NB4 (cell line): ENCODE data around the gene DOCK2.

ENCODE experiments used
- DNase-seq: peaks from one replicate; pipeline ENCODE4 v3.0.0; 2010; ENCODE audit warnings: low read depth
- H3K4me3 ChIP-seq: one replicate; pipeline ENCODE4 v1.5.1; 2011; ENCODE audit warnings: mild to moderate bottlenecking, low read depth, low read length, moderate library complexity
- MYC ChIP-seq: IDR thresholded peaks from 2 replicates; pipeline ENCODE4 v1.6.1; 2011; ENCODE audit warnings: low read depth, low read length
- POLR2A ChIP-seq: IDR thresholded peaks from 2 replicates; pipeline ENCODE4 v1.6.1; 2011; ENCODE audit warnings: mild to moderate bottlenecking; ENCODE audit not compliant: insufficient read length; ENCODE audit errors: extremely low read depth
- TF ChIP-seq, protein P1 (sequence below): IDR thresholded peaks from one replicate; pipeline ENCODE4 v1.5.1; 2012; ENCODE audit warnings: low read depth, low read length
- TF ChIP-seq, protein P2 (sequence below): IDR thresholded peaks from 2 replicates; pipeline ENCODE4 v1.6.1; 2011; ENCODE audit warnings: low read depth, low read length

The DOCK2 gene

DNA sequence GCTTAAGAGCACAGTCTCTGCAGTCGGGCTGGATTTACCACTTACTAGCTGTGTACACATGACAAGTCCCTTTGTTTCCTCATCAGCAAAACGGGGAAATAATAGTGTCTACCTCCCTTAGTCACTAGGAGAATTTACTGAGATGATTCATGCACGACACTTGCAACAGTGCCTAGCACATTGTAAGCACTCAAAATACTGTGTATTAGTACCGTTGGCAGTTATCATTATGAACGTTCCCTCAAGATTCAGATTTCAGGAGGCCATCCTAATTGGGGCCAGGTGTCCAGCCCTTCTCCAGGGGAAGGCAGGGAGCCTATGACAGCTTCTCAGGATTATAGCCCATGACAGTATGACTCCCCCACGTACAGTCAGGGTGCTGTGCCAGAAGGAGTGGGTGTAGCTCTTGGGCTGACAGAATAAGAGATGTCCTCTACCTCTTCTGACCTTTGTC lies 164.3 kb downstream of the DOCK2 start:
- no peak overlapping the region for H3K4me3 ChIP-seq
- peak; percentile 91 for DNase-seq
- TF ChIP-seq, protein P1, sequence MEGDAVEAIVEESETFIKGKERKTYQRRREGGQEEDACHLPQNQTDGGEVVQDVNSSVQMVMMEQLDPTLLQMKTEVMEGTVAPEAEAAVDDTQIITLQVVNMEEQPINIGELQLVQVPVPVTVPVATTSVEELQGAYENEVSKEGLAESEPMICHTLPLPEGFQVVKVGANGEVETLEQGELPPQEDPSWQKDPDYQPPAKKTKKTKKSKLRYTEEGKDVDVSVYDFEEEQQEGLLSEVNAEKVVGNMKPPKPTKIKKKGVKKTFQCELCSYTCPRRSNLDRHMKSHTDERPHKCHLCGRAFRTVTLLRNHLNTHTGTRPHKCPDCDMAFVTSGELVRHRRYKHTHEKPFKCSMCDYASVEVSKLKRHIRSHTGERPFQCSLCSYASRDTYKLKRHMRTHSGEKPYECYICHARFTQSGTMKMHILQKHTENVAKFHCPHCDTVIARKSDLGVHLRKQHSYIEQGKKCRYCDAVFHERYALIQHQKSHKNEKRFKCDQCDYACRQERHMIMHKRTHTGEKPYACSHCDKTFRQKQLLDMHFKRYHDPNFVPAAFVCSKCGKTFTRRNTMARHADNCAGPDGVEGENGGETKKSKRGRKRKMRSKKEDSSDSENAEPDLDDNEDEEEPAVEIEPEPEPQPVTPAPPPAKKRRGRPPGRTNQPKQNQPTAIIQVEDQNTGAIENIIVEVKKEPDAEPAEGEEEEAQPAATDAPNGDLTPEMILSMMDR = no peak
- TF ChIP-seq MYC (peak; percentile 43; the same call in 1 of the 2 replicates), POLR2A (no peak)
- TF ChIP-seq, protein P2, sequence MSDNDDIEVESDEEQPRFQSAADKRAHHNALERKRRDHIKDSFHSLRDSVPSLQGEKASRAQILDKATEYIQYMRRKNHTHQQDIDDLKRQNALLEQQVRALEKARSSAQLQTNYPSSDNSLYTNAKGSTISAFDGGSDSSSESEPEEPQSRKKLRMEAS = peak; percentile 66; the same call in 1 of the 2 replicates

DNA sequence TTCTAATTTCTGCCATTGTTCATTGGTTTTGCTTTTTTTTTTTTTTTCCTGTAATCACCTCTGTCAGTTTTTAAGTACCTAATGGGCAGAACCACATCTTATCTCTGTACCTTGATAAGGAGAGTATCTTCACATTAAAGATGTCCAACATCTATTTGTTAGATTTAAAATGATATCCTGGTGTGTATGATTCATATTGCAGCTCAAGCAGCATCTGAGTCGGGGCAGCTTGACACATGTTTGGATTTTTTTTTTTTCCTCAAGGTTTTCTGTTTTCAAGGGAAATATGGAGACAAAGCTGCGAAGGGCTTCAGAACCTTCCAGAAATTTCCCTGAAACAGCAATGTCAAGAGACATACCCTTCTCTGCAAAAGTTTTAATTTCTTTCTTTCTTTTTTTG lies 164.7 kb downstream of the DOCK2 start:
- H3K4me3 ChIP-seq = no peak overlapping the region
- DNase-seq = peak; percentile 9
- no peak for TF ChIP-seq MYC
- TF ChIP-seq, protein P2 = no peak
- TF ChIP-seq, protein P1 = no peak
- no peak for TF ChIP-seq POLR2A

DNA sequence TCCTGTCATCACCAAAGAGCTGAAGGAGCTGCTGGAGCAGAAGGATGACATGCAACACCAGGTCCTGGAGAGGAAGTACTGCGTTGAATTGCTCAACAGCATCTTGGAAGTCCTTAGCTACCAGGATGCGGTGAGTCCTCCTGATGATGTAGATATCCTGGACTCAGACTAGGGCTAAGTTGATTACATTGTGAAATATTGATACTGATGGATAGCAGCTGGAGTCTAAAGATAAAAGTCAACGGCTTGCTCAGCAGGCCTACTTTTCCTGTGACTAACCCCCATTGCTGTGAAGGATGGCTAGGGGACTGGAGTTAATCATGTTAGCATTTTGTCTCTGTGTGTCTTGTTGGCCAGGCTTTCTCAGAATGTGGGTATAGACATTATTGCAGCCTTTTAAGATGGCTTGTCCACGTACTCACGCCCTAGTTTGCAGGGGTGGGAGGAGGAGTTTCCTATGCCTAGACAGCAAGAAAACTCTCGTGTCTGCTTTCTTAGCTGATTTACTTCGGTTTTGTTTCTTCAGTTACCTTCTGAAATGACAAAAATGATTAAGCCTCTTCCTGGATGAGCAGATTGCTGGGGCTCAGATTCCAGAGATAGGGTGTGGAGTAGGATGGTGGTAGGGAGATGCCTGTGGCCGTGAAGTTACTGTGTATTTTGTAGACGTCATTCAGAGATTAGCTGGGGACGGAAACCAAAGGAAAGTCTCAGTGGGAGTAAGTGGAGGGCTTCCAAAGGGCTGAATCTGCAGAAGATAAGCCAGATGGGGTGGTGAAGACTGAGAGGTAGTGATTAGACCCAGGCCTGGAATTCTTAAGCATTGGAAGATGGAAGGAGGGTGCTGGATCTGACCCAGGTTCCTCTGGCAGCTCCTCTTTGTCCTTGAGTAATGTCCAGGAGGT lies 166.3 kb downstream of the DOCK2 start:
- no peak overlapping the region for H3K4me3 ChIP-seq
- peak; percentile 94 for DNase-seq
- TF ChIP-seq POLR2A = no peak
- peak; percentile 72 for TF ChIP-seq MYC
- TF ChIP-seq, protein P1 = no peak
- TF ChIP-seq, protein P2 = peak; percentile 43

DNA sequence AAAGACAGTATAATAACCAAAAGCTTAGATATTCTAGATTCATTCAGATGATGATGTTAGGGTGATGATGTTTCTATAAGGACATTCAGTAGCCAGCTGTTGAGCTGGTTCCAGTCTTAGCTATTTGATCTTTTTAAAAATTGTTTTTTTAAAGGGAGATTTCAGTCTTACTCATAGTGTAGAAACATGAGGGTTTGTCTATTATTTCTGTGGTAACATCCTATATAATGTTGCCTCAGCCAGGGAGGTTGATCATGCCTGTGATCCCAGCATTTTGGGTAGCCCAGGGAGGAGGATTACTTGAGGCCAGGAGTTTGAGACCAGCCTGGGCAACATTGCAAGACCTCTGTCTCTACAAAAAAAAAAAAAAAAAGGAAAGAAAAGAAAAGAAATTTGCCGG lies 167.8 kb downstream of the DOCK2 start:
- TF ChIP-seq, protein P2 = no peak
- TF ChIP-seq POLR2A (no peak), MYC (no peak)
- TF ChIP-seq, protein P1 = no peak
- H3K4me3 ChIP-seq = no peak overlapping the region
- DNase-seq = no peak

DNA sequence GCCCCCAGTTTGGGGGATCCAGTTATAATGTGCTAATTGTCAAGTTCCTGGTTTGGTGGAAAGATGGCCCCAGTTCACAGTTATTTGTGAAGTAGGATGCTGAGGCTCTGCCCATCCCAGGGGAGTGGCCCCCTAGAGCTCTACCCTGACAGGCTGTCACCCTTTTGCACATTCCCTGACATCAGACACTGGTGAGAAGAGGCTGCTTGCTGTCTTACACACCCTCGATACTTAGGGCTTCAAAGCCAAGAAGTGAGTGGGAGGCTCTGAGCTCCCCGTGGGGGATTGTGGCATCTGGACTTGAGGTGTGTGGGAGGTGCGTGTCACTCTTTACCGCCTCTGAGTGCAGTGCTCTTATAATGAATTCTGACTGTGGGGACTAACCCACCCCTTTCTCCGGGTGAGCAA lies 168.5 kb downstream of the DOCK2 start:
- TF ChIP-seq, protein P2 = peak; percentile 60
- TF ChIP-seq MYC = no peak
- no peak overlapping the region for H3K4me3 ChIP-seq
- peak; percentile 93 for DNase-seq
